IPS DF 19.7 (cell line): ENCODE measurements around the gene PRPF18.

Experiments used
- DNase-seq: peaks from one replicate; pipeline ENCODE4 v3.0.0-alpha.2; 2013; ENCODE audit warnings: low read depth, low spot score

PRPF18 gene

DNA sequence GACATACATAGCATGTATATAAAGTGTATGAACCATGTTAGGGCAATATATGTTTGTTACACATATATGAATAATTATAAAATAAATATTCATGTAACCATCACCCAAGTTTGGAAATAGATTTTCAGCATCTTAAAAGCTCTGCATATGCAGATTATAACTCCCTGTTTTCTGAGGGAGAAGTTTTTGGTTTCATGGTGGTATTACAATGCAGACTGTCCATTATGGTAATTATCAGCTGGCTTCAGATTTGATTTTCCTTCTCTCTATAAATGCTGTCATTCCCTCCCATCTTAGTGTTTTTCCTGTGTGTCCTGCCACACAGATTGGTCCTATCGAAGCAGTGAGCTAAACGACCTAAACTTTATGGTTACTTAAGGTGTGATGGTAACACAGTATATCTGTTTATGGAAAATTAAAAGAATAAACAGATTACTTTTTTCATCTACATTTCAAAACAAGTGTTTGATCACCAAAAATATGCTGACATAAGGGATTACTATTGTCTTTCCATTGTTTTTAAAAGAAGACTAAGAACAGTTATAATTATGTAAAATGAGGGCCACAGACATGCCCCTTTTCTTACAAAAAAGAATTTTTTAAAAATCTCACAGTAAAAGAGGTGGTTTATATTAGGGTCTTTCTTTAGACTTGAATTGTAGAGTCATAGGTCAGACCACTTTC, 17.7 kb downstream of the PRPF18 start:
- no peak for DNase-seq

DNA sequence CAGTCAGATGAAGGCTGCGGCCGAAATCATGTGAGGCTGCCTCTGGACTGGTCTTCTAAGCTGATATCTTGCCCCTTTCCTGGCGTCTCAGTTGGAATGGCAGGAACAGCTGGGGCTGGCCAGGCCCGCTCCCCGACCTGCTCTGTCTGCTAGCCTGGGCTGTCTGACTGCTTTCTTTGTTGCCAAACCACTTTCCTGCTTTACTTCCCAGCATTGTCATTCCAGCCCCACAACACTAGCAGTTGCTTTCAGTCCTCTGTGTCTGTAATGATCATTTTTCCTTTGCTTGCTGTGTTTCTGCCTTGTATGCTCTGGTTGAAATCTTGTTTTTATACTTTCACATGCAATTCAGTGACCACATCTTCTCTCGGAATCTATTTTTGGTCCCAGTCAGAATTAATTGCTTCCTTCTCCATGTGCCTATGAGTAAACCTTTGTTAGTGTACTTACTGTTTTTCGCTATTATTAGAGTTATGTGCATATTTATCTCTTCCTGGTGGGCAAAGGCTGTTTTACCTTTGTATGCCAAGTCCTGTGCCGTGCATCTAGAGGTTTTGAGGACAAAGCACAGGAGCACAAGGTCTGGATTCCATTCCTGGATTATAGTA, 21.6 kb downstream of the PRPF18 start:
- no peak for DNase-seq

DNA sequence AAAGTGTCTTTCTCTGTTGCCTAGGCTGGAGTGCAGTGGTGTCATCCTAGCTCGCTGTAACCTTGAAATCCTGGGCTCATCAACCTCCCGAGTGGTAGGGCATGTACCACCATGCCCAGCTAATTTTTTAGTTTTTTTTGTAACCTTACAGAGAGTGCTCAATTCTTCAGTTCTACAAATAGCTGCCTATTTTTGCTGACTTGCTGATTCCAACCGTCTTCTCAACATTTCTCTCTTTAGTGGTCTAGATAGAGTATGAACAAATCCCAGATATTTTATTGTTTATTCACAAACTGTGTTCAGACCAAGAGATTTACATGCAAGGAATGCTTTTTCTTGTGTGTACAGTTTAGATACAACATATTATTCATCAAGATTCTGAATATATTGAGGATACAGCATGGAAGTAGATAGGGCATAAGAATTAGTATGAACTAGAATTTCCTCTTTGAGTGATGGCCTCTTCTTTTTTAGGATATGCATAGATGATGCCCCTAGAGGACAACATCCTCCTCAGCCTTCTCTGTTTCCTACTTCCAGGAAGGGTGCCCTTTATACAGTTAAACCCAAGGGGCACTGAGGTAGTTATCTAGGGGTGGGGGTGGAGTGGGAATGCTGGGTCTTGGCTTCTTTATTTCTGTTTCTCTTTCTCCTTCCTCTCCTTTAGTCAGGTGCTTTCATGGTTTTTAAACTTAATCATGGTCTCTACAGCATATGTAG, 26.0 kb downstream of the PRPF18 start:
- no peak for DNase-seq

DNA sequence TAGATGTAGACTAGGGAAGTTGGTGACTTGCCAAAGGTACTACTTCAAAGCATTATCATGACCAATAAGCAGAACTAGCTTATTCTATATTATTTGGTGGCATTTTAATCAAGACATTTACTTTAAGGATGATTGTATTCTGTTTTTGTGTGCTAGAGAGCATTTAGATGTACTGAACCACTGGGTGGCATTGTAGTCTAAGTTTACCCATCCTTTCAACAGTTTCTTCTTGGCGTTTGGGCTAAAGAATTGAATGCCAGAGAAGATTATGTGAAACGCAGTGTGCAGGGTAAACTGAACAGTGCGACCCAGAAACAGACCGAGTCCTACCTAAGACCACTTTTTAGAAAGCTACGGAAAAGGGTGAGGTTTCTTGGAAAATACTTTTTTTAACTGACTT, 26.8 kb downstream of the PRPF18 start:
- DNase-seq = no peak

DNA sequence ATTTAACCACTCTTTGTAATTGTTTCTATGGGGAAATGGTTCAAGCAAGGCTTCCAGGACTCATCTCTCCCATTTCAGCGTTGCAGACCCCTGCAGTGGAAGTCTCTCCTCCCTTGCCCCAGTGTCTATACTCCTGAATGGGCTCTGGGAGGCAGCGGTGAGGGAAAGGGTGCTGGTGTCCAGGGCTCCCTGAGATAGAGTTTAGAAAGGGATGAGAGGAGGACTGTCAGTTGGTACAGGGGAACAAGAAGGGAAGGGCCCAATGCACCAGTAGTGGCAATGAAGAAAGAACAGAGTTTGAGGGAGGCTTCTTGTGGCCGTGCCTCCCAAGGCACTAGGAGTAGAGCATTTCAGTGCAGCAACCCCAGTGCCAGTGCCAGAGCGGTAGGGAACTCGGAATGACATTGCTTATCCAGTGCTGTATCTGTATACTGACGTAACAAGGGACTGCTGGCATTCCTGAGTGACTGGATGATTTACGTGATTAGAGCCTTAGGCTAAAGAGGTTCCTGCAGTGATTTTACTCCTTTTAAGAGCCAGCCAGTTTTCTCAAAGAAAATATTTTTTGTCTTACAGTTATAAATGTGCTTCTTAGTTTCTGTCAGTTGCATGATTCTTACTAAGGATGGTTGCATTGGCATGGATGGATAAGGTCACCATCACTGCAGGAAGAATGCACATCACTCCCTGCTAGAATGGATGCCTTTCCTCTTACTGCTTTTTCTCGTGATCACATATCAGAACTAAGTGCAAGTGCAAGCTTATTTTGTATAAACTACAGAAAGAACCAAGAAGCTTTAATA, 28.0 kb downstream of the PRPF18 start:
- no peak for DNase-seq

DNA sequence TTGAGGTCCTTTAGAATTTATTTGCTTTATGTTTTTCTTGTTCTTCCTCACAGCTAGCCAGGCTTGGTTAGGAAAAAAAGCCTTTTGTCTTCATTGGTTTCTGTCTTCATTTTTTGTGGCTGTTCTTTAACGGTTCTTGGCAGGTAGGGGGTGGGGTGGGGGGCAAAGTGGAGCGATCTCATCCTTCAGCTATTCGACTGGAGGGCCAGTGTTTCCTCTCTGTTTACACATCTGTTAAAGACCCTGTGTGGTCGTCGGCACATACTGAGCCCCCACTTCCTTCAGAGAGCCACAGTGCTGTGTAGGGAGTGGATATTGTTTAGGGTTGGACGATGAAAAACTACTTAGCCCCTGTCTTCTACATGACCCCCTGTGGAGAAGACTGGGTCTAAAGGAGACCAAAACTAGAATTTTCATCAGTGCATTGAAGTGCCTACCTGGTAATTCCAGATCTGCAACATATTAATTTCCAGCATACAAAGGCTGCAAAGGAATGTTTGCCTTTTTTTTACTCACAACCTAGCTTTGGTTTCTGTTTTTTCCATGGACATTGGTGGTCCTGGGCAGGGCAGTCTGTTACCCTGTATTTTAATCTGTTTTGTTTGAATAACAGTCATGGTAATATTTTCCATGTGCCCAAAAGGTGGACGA, 29.0 kb downstream of the PRPF18 start:
- DNase-seq = peak; percentile 42

DNA sequence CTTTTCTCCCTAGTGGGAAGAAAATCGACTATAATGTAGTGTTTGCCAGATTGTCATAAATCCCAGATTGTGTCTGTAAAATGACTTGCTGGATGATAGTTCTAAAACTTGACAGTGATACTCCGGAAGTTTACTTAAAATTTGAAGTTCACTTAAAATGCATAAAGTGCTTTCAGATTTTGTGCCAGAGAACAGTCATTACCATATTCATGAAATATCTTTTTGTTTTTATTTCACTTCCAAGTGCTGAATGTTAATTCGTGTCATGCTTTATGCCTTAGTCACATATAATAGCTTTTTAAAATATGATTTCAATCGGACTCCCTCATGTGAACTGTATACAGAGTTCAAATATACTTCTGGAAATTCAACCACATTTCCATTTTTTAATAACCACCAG, 30.4 kb downstream of the PRPF18 start:
- DNase-seq = no peak

DNA sequence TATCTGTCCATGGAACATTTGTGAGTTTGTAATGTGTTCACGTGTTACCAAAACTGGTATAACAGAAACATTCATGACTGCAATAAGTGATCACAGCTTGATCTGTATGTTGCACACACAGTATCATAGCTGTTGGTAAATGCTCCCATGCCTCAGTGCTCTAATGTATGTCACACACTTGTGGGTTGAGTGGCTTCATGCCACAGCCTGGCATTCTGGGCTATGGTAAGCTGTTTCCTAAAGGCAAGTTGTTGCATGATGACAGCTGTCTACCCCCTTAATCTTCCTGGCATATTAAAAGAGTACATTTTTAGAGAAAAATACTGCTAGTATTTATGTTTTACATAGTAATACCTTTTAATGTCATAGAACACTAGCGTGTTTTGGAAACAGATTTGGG, 35.2 kb downstream of the PRPF18 start:
- DNase-seq = no peak

DNA sequence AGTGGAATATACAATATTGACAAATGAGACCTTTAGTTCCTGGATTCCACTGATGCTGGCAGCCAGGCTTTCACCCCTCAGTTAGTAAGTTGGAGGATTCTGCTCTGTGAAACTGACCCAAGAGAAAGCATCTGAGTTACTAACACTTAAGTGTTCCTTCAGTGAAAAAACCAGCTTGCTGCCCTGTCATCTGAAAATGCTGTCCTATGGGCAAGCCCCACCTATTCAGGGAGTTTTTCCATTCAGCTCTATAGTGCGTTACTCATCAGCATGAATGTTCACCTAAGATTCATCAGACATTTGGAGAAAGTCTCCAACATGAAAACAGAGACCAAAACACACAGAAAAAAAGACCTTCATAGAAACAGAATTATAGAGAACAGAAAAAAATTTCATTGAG, 37.9 kb downstream of the PRPF18 start:
- no peak for DNase-seq

DNA sequence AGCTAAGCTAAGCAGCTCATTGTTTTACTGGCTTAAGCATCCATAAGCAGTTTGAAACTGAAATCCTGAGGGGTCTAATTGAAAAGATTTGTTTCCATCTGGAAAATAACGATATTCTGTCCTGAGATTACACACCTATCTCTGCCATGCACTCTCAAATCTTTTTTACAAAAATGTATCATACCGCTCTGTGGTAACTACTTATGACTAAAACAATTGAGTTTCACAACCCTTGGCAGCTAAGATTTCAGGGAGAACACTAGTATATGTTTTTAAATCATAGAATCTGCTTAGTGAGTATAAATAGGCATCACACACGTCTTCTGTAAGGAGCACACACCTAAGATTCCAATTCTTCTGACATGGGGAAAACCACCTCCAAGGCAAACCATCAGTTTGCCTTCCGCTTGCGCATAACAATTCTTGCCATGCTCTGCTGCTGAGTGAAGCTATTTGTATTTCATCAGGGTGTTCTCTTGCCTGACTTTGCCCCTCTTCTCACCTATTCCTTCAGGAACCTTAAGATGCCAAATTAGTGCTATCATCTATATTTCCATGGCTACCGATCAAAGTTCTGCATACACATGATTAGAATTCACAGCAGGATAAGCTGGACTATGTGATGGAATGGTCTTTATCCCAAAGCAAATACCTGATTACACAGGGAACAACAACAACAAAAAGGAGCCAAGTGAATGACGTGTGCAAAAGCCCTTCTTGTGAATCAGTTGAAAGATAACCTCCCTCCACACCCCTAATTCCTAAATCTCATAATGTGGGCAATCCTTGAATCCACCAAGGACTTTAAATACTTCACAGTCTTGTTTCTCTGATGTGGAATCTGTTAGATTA, 40.9 kb downstream of the PRPF18 start:
- DNase-seq = no peak

DNA sequence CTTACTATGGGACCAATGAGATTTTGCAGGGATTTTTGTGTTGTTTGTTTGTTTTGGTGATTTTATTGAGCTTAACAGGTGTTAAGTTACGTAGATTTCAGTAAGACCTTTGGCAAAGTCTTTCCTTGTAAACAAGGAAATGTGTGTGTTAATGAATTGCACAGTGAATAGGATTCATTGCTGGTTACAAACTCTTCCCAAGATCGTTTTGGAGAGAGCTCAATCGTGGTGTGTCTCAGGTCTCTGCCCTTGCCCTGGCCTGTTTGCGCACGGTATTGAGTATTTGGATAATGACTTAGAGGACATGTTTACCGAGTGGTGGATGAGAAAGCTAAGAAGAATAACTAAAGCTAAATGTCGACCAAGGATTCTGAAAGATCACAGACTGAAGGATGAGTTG, 41.9 kb downstream of the PRPF18 start:
- no peak for DNase-seq

DNA sequence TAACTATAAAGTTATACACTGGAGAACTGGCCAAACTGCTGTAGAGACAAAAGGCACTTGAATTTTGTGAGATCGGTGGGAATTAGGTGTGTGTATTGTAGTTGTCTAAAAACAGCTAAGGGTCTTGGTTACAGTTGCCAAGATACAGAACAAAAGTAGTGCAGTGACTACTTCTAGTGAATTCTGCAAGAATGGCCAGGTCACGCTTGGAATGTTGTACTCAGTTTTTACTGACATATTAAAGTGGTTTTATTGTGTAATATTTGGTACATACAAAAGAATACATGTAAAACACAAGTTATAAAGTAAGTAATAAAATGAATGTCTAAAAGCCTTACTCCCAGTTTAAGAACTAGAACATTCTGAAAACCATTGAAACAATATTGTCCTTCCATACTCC, 42.4 kb downstream of the PRPF18 start:
- no peak for DNase-seq

DNA sequence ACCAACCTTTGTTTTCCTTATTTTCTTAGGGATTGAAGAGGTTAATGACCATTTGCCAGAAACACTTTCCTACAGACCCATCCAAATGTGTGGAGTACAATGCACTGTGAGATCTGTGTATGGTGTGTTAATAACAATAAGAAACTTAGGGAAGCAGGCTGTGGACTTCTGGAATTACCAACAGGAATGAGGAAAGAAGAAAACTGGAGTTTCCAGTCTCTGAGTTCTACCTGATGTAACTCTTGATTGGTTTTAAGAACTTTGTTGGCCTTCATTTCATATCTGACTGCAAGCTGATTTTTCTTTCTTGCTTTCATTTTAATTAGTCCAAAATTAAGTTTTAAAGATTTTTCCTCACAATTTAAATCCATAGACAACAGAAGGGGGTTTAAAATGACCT, 43.5 kb downstream of the PRPF18 start:
- DNase-seq = no peak

DNA sequence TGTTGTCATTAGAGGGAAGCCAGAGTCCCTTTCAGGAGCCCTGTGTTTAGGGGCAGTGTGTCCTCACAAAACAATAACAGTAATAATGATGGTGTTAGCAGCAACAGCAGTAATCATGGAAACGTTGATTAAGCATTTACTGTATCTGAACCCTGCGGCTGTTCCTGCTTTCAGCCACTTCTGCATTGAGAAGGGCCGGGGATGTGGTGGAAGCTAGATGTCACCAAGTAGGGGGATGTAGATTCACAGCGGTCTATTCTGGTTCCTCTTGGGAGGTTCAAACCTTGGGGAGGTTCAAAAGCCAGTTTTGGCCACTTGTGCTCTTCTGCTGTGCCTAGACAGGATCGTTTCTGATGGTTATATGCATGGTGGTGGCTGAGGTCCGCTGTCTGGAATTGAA, 44.8 kb downstream of the PRPF18 start:
- DNase-seq = no peak

DNA sequence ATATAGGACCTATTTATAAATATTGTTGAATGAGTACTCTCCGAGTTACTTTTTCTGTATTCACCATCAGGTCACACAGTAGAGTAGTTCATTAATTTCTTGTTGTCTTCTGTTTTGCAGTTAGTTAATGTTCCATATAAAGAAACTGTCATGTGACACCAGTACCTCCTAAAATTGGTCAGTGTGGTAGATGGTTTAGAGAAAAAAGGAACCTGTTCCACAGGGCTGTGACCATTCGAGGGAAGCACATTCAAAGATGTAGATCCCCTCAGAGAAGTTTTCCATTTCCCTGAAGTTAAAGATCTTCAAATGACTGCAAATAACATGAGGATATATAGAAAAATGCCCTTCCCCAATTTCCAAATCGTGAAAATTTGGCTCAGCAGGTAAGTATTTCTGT, 45.7 kb downstream of the PRPF18 start:
- no peak for DNase-seq

DNA sequence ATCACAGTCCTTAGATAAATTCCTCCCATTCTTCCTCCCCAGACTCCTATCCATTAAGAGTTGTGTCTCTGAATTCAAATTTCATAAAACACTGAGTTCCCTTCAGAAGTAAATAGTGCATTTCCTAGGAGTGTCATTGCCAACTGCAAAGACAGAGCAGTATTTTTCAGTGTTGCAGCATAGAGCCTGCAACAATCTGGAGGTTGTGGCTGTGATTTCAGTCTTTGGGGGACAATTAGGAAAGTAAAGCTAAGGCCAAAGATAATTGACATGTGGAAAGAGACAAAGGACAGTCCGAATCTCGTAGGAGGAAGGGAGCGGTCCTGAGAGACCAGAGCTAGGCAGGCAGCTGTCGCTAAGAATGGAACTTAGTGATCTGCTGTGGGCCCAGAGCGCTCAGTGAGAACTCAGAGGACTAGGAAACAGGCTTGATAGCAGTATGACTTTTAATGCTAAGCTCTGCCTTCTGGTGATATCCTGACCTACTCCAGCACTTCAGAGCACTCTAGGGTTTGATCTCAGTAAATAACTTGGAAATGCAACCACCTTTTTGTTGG, 46.2 kb downstream of the PRPF18 start:
- no peak for DNase-seq

DNA sequence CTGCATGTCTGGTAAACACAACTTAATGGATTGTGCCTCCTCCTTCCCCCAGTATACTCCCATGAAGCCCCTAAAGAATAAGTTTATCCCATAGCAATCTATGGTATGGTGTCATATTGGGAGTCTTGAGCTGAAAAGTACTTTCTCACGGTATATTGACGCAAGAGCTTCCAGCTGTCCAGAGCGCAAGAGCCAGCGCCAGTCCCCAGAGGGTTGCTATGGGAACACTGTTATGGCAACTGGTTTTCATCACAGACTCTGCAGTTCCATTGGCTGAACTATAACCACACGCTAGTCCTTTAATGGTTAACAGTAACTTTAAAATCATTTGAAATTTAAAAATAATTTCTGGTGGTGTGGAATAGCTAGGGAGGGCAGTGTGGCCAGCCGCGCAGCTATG, 46.9 kb downstream of the PRPF18 start:
- DNase-seq = no peak

DNA sequence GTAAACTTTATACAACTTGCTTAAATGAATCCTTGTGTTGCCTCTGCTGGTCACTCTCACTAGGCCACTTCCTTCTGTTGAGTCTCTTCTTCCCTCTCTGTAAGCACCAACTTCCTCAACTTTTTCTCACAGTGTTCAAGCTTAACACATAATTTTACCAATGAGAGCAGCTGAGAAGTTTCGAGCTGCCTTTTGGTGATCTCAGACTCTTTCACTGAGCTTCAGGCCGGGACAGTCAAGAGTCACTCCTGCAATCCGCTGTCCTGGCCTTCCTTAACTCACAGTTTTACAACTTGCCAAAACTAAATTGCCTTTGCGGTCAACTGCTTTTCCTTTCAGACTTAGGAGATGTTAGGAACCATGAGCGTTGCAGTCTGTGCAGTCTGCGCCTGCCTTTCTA, 47.4 kb downstream of the PRPF18 start:
- DNase-seq = no peak

DNA sequence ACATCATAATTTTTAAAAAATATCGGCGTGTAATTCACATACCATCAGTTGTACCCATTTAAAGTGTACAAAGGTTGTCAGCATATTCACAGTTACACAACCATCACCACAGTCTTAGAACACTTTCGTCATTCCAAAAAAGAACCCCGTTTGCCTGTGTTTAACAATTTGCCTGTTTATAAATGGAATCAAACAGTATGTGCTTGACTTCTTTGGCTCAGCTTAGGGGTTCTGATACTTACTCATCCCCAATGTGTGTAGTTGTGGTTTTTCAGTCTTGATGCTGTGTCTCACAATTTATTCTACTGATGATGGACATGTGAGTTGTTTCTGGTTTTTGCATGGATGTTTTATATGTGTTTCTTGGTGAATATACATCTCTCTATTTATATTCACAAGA, 50.0 kb downstream of the PRPF18 start:
- DNase-seq = no peak

DNA sequence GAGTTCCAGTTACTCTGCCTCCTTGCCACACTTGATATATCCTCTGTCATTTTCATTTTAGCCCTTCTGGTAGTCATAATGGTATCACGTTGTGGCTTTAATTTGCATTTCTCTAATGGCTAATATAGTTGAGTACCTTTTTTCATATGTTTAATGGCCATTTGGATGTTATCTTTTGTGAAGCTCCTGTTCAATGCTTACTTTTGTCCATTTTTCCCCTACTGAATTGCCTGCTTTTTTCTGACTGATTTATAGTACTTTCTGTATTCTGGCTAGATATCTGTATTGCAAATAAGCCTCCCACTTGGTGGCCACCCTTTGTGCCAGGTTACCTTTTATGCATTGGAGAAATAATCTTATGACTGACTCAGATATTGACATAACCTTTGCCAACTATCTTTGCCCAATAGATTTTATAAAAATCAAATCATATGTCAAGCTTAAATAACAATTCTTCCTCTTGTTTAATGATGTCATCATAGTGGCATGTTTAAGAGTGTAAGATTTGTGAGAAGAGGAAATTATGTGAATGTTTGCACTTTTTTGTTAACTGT, 50.6 kb downstream of the PRPF18 start:
- DNase-seq = no peak
